Uterus (tissue), 4 donors: ENCODE measurements around the gene FAM78A. TPM values are rescaled to one million over a fixed set of nuclear protein-coding genes. Genes with fewer than 3 reads are reported as not detected.

Source experiments
- DNase-seq, 2 donors: peaks; one replicate each; pipeline ENCODE4 v3.0.0-alpha.2; 2019 to 2020
- H3K27ac ChIP-seq, 2 donors: fragments of 200-600 bp; sonication (generic); 1 replicate in 1 of 2; 2 replicates in 1 of 2; pipeline ENCODE4 v1.5.1; 2016 to 2018
- H3K27me3 ChIP-seq, 2 donors: fragments of 200-600 bp; sonication (generic); one replicate each; pipeline ENCODE4 v1.5.1; 2018 to 2019; ENCODE audit warnings: control low read depth in 1 of 2
- H3K36me3 ChIP-seq, 2 donors: fragments of 200-600 bp; sonication (generic); one replicate each; pipeline ENCODE4 v1.5.1; 2019; ENCODE audit warnings: control low read depth in 1 of 2
- H3K4me1 ChIP-seq, 2 donors: fragments of 200-600 bp; sonication (generic); one replicate each; pipeline ENCODE4 v1.5.1; 2018 to 2019; ENCODE audit warnings: control low read depth in 1 of 2
- H3K4me3 ChIP-seq, 2 donors: fragments of 200-600 bp; sonication (generic); 1 replicate in 1 of 2; 2 replicates in 1 of 2; pipeline ENCODE4 v1.5.1; 2018 to 2019; ENCODE audit warnings: mild to moderate bottlenecking in 1 of 2
- H3K9me3 ChIP-seq, 2 donors: fragments of 200-600 bp; sonication (generic); one replicate each; pipeline ENCODE4 v1.5.1; 2019; ENCODE audit warnings: control low read depth in 1 of 2
- CTCF ChIP-seq, 4 experiments: fragments of 200-600 bp in 2 of 4; fragments of 450-650 bp in 2 of 4; sonication (generic) in 2 of 4; IDR thresholded peaks; one replicate each; pipeline ENCODE4 v1.5.1; 2016 to 2019; ENCODE audit warnings: antibody characterized with exemption in 4 of 4, mild to moderate bottlenecking in 2 of 4, moderate library complexity in 1 of 4
- POLR2A ChIP-seq, 2 donors: fragments of 450-650 bp; IDR thresholded peaks; one replicate each; pipeline ENCODE4 v1.6.1; 2016; ENCODE audit warnings: antibody characterized with exemption in 2 of 2, mild to moderate bottlenecking in 1 of 2, moderate library complexity in 1 of 2
- intact Hi-C: fragments of 100-400 bp; cut with DNase I; formaldehyde crosslinking; loops from one replicate; pipeline ENCODE4 v1.15.1; 2023; ENCODE audit warnings: low total_unique reads
- total RNA-seq, 4 donors: library from RNA; depleted of rRNA in 3 of 4; stranded (reverse); fragments of >200 nt in 3 of 4; gene quantifications; one replicate each; pipeline versions ENCODE4 v1.1.0 to v1.2.4, GENCODE V29; 2014 to 2023
- donor health status: DM: yes; HTN: yes; CAD: no.

The FAM78A gene
- total RNA-seq, 4 donors from 2014 or later = 0.26 to 15.9 (median 3.6) TPM

- Histone ChIP-seq H3K36me3 (no peaks in the 10 kb centered on the region), H3K27me3 (no peaks in the 10 kb centered on the region), H3K4me3 (no peak overlapping the region), H3K27ac (no peak overlapping the region), H3K9me3 (no peaks in the 10 kb centered on the region), H3K4me1 (no peaks in the 10 kb centered on the region)
- intact Hi-C loops = no loop called here
- DNase-seq = no peak
- no peak for TF ChIP-seq CTCF (IDR thresholded peaks at IDR 0.05)
- TF ChIP-seq POLR2A (IDR thresholded peaks at IDR 0.05) = no peak
Observed at GRCh38 chr9:131233556-131233955, 42.8 kb downstream of the FAM78A start.

GRCh38 chr9:131228988-131229387, 47.3 kb downstream of the FAM78A start:
- H3K27ac ChIP-seq = no peak overlapping the region
- H3K4me3 ChIP-seq = no peak overlapping the region
- no peak for DNase-seq
- H3K4me1 ChIP-seq = no peaks in the 10 kb centered on the region
- intact Hi-C loops = no loop called here
- H3K9me3 ChIP-seq = no peaks in the 10 kb centered on the region
- H3K27me3 ChIP-seq = no peaks in the 10 kb centered on the region
- H3K36me3 ChIP-seq = no peaks in the 10 kb centered on the region
- TF ChIP-seq POLR2A (IDR thresholded peaks at IDR 0.05) (no peak), CTCF (IDR thresholded peaks at IDR 0.05) (no peak)

- Histone ChIP-seq H3K27me3 (no peaks in the 10 kb centered on the region), H3K36me3 (no peaks in the 10 kb centered on the region), H3K27ac (no peak overlapping the region), H3K4me3 (no peak overlapping the region), H3K4me1 (no peaks in the 10 kb centered on the region), H3K9me3 (no peaks in the 10 kb centered on the region)
- TF ChIP-seq CTCF (IDR thresholded peaks at IDR 0.05) (no peak), POLR2A (IDR thresholded peaks at IDR 0.05) (no peak)
- peak in 1 of 2 donors; percentile 10 for DNase-seq
- intact Hi-C loops = no loop called here
Observed at GRCh38 chr9:131227959-131228460, 48.3 kb downstream of the FAM78A start.

- intact Hi-C loops = no loop called here
- TF ChIP-seq CTCF (IDR thresholded peaks at IDR 0.05) (no peak), POLR2A (IDR thresholded peaks at IDR 0.05) (no peak)
- no peaks in the 10 kb centered on the region for H3K4me1 ChIP-seq
- peak in 1 of 2 donors; percentile 3 for DNase-seq
- no peak overlapping the region for H3K27ac ChIP-seq
- H3K27me3 ChIP-seq = no peaks in the 10 kb centered on the region
- no peak overlapping the region for H3K4me3 ChIP-seq
- H3K36me3 ChIP-seq = no peaks in the 10 kb centered on the region
- H3K9me3 ChIP-seq = no peaks in the 10 kb centered on the region
Observed at GRCh38 chr9:131227112-131227958, 49.0 kb downstream of the FAM78A start.

GRCh38 chr9:131226226-131226625, 50.1 kb downstream of the FAM78A start:
- Histone ChIP-seq H3K27ac (no peak overlapping the region), H3K4me3 (no peak overlapping the region), H3K9me3 (no peaks in the 10 kb centered on the region), H3K4me1 (no peaks in the 10 kb centered on the region), H3K36me3 (no peaks in the 10 kb centered on the region), H3K27me3 (no peaks in the 10 kb centered on the region)
- DNase-seq = no peak
- intact Hi-C loops = no loop called here
- TF ChIP-seq CTCF (IDR thresholded peaks at IDR 0.05) (no peak), POLR2A (IDR thresholded peaks at IDR 0.05) (no peak)
